IMR-90 (cell line): ENCODE data around the gene KCTD5. TPM values are rescaled to one million over a fixed set of nuclear protein-coding genes. Genes with fewer than 3 reads are reported as not detected.

Experiments
- ATAC-seq: fragments of 200-7000 bp; cut with Tn5 transposase; 2 replicates; pipeline ENCODE4 v1.9.1; 2020; ENCODE audit warnings: low read depth, mild to moderate bottlenecking, moderate library complexity
- BruUV-seq: library from RNA; stranded (reverse); fragments of 400-500 nt; replicated peaks from 2 replicates; lab custom pipeline; 2021; lab: Mats Ljungman, UMichigan
- CTCF ChIA-PET: fragments of 300-600 bp; formaldehyde crosslinking; extraction: SDS; loops from one replicate; lab custom pipeline; 2021; ENCODE audit warnings: antibody characterized with exemption; lab: Yijun Ruan, JAX
- POLR2A ChIA-PET: fragments of 300-600 bp; sonication (Branson Sonifier 250); formaldehyde crosslinking; loops from one replicate; lab custom pipeline; 2022; ENCODE audit warnings: antibody characterized with exemption; ENCODE audit not compliant: unreplicated experiment; lab: Charles Lee
- DNase-seq: peaks from one replicate; pipeline ENCODE4 v3.0.0; 2013
- H2AFZ ChIP-seq: replicated peaks from 2 replicates; pipeline ENCODE3; 2013; ENCODE audit warnings: low read length, mild to moderate bottlenecking; ENCODE audit not compliant: poor library complexity
- H2AK5ac ChIP-seq: 2 replicates; pipeline ENCODE4 v1.6.1; 2013; ENCODE audit warnings: low read depth, low read length, inconsistent platforms
- H2AK9ac ChIP-seq: replicated peaks from 2 replicates; pipeline ENCODE3; 2013; ENCODE audit warnings: mild to moderate bottlenecking, low read depth, low read length, moderate library complexity; ENCODE audit not compliant: poor library complexity
- H2BK120ac ChIP-seq: 2 replicates; pipeline ENCODE4 v1.6.1; 2013; ENCODE audit warnings: low read depth, low read length, inconsistent platforms
- H2BK15ac ChIP-seq: 3 replicates; pipeline ENCODE4 v1.6.1; 2013; ENCODE audit warnings: low read depth, low read length, inconsistent platforms
- H2BK20ac ChIP-seq: 2 replicates; pipeline ENCODE4 v1.6.1; 2013; ENCODE audit warnings: low read depth, mild to moderate bottlenecking, inconsistent platforms, low read length, moderate library complexity
- H2BK5ac ChIP-seq: 2 replicates; pipeline ENCODE4 v1.6.1; 2013; ENCODE audit warnings: mild to moderate bottlenecking, low read depth, low read length, inconsistent platforms; ENCODE audit not compliant: poor library complexity, severe bottlenecking
- H3K14ac ChIP-seq: replicated peaks from 2 replicates; pipeline ENCODE4 v1.6.1; 2013; ENCODE audit warnings: low read depth, low read length, inconsistent platforms
- H3K18ac ChIP-seq: 2 replicates; pipeline ENCODE4 v1.6.1; 2013; ENCODE audit warnings: low read depth, low read length, control low read depth
- H3K23ac ChIP-seq: 2 replicates; pipeline ENCODE4 v1.6.1; 2013; ENCODE audit warnings: low read depth, low read length, inconsistent platforms
- H3K27ac ChIP-seq: 2 replicates; pipeline ENCODE4 v1.5.1; 2013; ENCODE audit warnings: mild to moderate bottlenecking, control low read depth, low read length; ENCODE audit not compliant: insufficient read depth
- H3K27me3 ChIP-seq: 2 replicates; pipeline ENCODE4 v1.6.1; 2013; ENCODE audit warnings: low read length; ENCODE audit not compliant: control insufficient read depth, insufficient read depth
- H3K36me3 ChIP-seq: 2 replicates; pipeline ENCODE4 v1.6.1; 2013; ENCODE audit warnings: low read length, mixed read lengths; ENCODE audit not compliant: control insufficient read depth, insufficient read depth
- H3K4ac ChIP-seq: 2 replicates; pipeline ENCODE4 v1.6.1; 2013; ENCODE audit warnings: low read depth, low read length, inconsistent platforms
- H3K4me1 ChIP-seq: 2 replicates; pipeline ENCODE4 v1.6.1; 2013; ENCODE audit warnings: low read length, mixed read lengths; ENCODE audit not compliant: control insufficient read depth, insufficient read depth
- H3K4me2 ChIP-seq: 2 replicates; pipeline ENCODE4 v1.6.1; 2013; ENCODE audit warnings: low read depth, mild to moderate bottlenecking, control low read depth, low read length, moderate library complexity
- H3K4me3 ChIP-seq: 2 replicates; pipeline ENCODE4 v1.5.1; 2013; ENCODE audit warnings: low read depth, mild to moderate bottlenecking, control low read depth, low read length, moderate library complexity; ENCODE audit not compliant: insufficient read depth
- H3K56ac ChIP-seq: 2 replicates; pipeline ENCODE4 v1.6.1; 2013; ENCODE audit warnings: low read length, inconsistent platforms; ENCODE audit not compliant: insufficient read depth; ENCODE audit errors: extremely low read depth
- H3K79me1 ChIP-seq, 2 experiments: 2 replicates each; pipeline ENCODE4 v1.6.1; 2013; ENCODE audit warnings: low read length in 2 of 2, inconsistent platforms in 1 of 2, low read depth in 1 of 2
- H3K9ac ChIP-seq: 2 replicates; pipeline ENCODE4 v1.6.1; 2013; ENCODE audit warnings: low read depth, low read length, control low read depth
- H3K9me1 ChIP-seq: 2 replicates; pipeline ENCODE4 v1.6.1; 2013; ENCODE audit warnings: low read length, inconsistent platforms; ENCODE audit not compliant: insufficient read depth
- H3K9me3 ChIP-seq: 2 replicates; pipeline ENCODE4 v1.6.1; 2013; ENCODE audit warnings: low read length; ENCODE audit not compliant: control insufficient read depth, insufficient read depth
- H4K20me1 ChIP-seq: 2 replicates; pipeline ENCODE4 v1.6.1; 2013; ENCODE audit warnings: low read length, inconsistent platforms; ENCODE audit not compliant: insufficient read depth
- H4K5ac ChIP-seq: 2 replicates; pipeline ENCODE4 v1.6.1; 2013; ENCODE audit warnings: mild to moderate bottlenecking, low read depth, low read length, control low read depth
- H4K8ac ChIP-seq, 2 experiments: 2 replicates each; pipeline ENCODE4 v1.6.1; 2013; ENCODE audit warnings: low read depth in 2 of 2, low read length in 2 of 2, control low read depth in 1 of 2, inconsistent platforms in 1 of 2
- H4K91ac ChIP-seq: 2 replicates; pipeline ENCODE4 v1.6.1; 2013; ENCODE audit warnings: low read depth, low read length, inconsistent platforms; ENCODE audit not compliant: insufficient read depth
- BHLHE40 ChIP-seq: fragments of 150-350 bp; IDR thresholded peaks from 2 replicates; pipeline ENCODE4 v1.6.1; 2016; ENCODE audit warnings: mild to moderate bottlenecking, low read depth, low read length
- CEBPB ChIP-seq: IDR thresholded peaks from 2 replicates; pipeline ENCODE4 v1.6.1; 2012; ENCODE audit warnings: low read depth, low read length, improper control_type of control experiment
- FOS ChIP-seq: fragments of 150-350 bp; IDR thresholded peaks from 2 replicates; pipeline ENCODE4 v1.6.1; 2016; ENCODE audit warnings: low read depth, low read length
- MAFK ChIP-seq: IDR thresholded peaks from 2 replicates; pipeline ENCODE4 v1.6.1; 2012; ENCODE audit warnings: low read depth, low read length, improper control_type of control experiment
- MXI1 ChIP-seq: IDR thresholded peaks from 2 replicates; pipeline ENCODE4 v1.6.1; 2012; ENCODE audit warnings: low read depth, mild to moderate bottlenecking, low read length, moderate library complexity, borderline replicate concordance
- NFE2L2 ChIP-seq: fragments of 150-350 bp; IDR thresholded peaks from 2 replicates; pipeline ENCODE4 v1.6.1; 2016; ENCODE audit warnings: low read depth, mild to moderate bottlenecking, low read length
- POLR2A ChIP-seq: IDR thresholded peaks from 2 replicates; pipeline ENCODE4 v1.6.1; 2012; ENCODE audit warnings: mild to moderate bottlenecking, low read depth, low read length
- RAD21 ChIP-seq: IDR thresholded peaks from 2 replicates; pipeline ENCODE4 v1.6.1; 2012; ENCODE audit warnings: low read length, improper control_type of control experiment
- RCOR1 ChIP-seq: IDR thresholded peaks from 2 replicates; pipeline ENCODE4 v1.6.1; 2012; ENCODE audit warnings: mild to moderate bottlenecking, low read length, improper control_type of control experiment; ENCODE audit not compliant: insufficient replicate concordance
- RFX5 ChIP-seq: IDR thresholded peaks from 2 replicates; pipeline ENCODE4 v1.8.0; 2012; ENCODE audit warnings: low read depth, mild to moderate bottlenecking, low read length, moderate library complexity
- SMC3 ChIP-seq: fragments of 150-350 bp; IDR thresholded peaks from 2 replicates; pipeline ENCODE4 v1.6.1; 2016; ENCODE audit warnings: low read depth, mild to moderate bottlenecking, antibody characterized with exemption, low read length, moderate library complexity
- WGBS, 2 experiments: methylation state at CpG; one replicate each; pipeline versions ENCODE4 v1.1.5 to v1.1.7; 2013; ENCODE audit warnings: missing lambda C conversion rate in 2 of 2; ENCODE audit not compliant: insufficient read length in 1 of 2; ENCODE audit errors: extremely low coverage in 2 of 2; 5-methylcytosine and 5-hydroxymethylcytosine counted together
- dilution Hi-C: fragments of 300-500 bp; cut with HindIII; formaldehyde crosslinking; loops from one replicate; pipeline ENCODE4 v1.14.3; 2018; ENCODE audit warnings: low sequenced_read_pairs; ENCODE audit not compliant: unreplicated experiment
- in situ Hi-C: fragments of 300-500 bp; cut with MboI; formaldehyde crosslinking; loops from 3 replicates; pipeline ENCODE4 v1.14.3; 2019; ENCODE audit warnings: low sequenced_read_pairs, inconsistent platforms, mixed read lengths
- intact Hi-C: fragments of 100-400 bp; cut with micrococcal nuclease; formaldehyde crosslinking; loops from 2 replicates; pipeline ENCODE4 v1.10.0; 2022
- polyA plus RNA-seq, 3 experiments: library from polyadenylated mRNA; depleted of rRNA; stranded (reverse); fragments of >200 nt; gene quantifications; 2 replicates each; pipeline ENCODE4 v1.2.3, GENCODE V29; 2012; ENCODE audit warnings: low replicate concordance in 1 of 3
- total RNA-seq: library from RNA; depleted of rRNA; stranded (reverse); fragments of >200 nt; gene quantifications from 2 replicates; pipeline ENCODE4 v1.2.3, GENCODE V29; 2012
- TF ChIP-seq, protein P1 (sequence below): conservative IDR thresholded peaks from 2 replicates; pipeline ENCODE4 v1.5.1; 2012; ENCODE audit warnings: mild to moderate bottlenecking, low read depth, low read length, improper control_type of control experiment
- TF ChIP-seq, protein P2 (sequence below): fragments of 150-350 bp; IDR thresholded peaks from 2 replicates; pipeline ENCODE4 v1.6.1; 2017; ENCODE audit warnings: mild to moderate bottlenecking, antibody characterized with exemption, low read length, low read depth
- TF ChIP-seq, protein P3 (sequence below): fragments of 150-350 bp; IDR thresholded peaks from 2 replicates; pipeline ENCODE4 v1.6.1; 2016; ENCODE audit warnings: low read depth, mild to moderate bottlenecking, low read length, moderate library complexity, borderline replicate concordance

KCTD5 gene
- total and polyA plus RNA-seq, 2 of the 4 experiments (the other 2 are of a cell fraction): 17.2 to 56.2 TPM

DNA sequence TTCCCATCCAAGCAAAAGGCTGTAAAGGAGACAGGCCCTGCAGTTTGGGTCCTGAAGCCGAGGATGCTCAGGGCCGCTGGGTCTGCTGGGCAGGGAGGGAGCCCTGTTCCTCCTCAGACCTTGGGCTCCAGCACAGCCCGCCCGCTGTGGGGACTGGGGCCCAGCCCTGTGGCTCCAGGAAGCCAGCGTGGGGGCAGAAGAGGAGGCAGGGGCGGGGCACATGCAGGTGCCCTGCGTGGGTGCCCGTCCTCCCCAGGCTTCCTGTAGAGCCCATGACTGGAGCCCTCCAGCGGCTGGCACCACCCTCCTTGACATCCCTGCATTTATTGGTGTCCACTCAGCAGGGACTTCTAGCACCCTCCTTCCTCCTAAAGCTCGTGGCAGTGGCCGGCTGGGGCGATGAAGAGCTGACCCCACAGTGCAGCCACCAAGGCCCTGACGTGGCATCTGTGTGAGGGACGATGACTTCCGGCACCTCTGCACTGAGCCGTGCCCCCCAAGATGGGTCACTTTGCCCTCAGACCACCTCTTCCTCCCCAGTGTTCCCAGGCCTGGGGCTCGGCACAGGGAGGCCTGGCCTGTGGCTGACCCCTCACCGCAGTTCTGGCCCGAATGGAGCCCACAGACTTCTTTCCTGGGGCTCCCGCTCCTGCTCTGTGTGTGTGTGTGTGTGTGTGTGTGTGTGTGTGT lies 27.8 kb downstream of the KCTD5 start:
- H2AK5ac ChIP-seq: no peak overlapping the region
- H3K4me1 ChIP-seq: no peaks in the 10 kb centered on the region
- in situ Hi-C loops (no loop called here), dilution Hi-C loops (no loop called here), intact Hi-C loops (no loop called here)
- ChIA-PET CTCF (no interaction called here), POLR2A (no interaction called here)
- H3K23ac ChIP-seq: no peak overlapping the region
- no peak overlapping the region for H2AK9ac ChIP-seq
- H2AFZ ChIP-seq: no peak overlapping the region
- H3K27ac ChIP-seq: no peak overlapping the region
- no peak overlapping the region for H2BK120ac ChIP-seq
- H3K9ac ChIP-seq: no peak overlapping the region
- DNase-seq (no peak), ATAC-seq (no peak)
- H3K27me3 ChIP-seq: no peaks in the 10 kb centered on the region
- no peak overlapping the region for H3K56ac ChIP-seq
- H3K4me2 ChIP-seq: no peak overlapping the region
- no peak for TF ChIP-seq POLR2A
- no peak for TF ChIP-seq SMC3
- TF ChIP-seq, protein P1, sequence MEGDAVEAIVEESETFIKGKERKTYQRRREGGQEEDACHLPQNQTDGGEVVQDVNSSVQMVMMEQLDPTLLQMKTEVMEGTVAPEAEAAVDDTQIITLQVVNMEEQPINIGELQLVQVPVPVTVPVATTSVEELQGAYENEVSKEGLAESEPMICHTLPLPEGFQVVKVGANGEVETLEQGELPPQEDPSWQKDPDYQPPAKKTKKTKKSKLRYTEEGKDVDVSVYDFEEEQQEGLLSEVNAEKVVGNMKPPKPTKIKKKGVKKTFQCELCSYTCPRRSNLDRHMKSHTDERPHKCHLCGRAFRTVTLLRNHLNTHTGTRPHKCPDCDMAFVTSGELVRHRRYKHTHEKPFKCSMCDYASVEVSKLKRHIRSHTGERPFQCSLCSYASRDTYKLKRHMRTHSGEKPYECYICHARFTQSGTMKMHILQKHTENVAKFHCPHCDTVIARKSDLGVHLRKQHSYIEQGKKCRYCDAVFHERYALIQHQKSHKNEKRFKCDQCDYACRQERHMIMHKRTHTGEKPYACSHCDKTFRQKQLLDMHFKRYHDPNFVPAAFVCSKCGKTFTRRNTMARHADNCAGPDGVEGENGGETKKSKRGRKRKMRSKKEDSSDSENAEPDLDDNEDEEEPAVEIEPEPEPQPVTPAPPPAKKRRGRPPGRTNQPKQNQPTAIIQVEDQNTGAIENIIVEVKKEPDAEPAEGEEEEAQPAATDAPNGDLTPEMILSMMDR: no peak
- no peak for TF ChIP-seq MXI1
- no peak for TF ChIP-seq RFX5
- no peak for TF ChIP-seq BHLHE40
- no peak for TF ChIP-seq CEBPB
- no peak for TF ChIP-seq RAD21
- no peak for TF ChIP-seq RCOR1
- TF ChIP-seq FOS: no peak
- TF ChIP-seq, protein P2, sequence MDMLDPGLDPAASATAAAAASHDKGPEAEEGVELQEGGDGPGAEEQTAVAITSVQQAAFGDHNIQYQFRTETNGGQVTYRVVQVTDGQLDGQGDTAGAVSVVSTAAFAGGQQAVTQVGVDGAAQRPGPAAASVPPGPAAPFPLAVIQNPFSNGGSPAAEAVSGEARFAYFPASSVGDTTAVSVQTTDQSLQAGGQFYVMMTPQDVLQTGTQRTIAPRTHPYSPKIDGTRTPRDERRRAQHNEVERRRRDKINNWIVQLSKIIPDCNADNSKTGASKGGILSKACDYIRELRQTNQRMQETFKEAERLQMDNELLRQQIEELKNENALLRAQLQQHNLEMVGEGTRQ: no peak
- TF ChIP-seq, protein P3, sequence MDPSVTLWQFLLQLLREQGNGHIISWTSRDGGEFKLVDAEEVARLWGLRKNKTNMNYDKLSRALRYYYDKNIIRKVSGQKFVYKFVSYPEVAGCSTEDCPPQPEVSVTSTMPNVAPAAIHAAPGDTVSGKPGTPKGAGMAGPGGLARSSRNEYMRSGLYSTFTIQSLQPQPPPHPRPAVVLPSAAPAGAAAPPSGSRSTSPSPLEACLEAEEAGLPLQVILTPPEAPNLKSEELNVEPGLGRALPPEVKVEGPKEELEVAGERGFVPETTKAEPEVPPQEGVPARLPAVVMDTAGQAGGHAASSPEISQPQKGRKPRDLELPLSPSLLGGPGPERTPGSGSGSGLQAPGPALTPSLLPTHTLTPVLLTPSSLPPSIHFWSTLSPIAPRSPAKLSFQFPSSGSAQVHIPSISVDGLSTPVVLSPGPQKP: no peak
- no peak for TF ChIP-seq NFE2L2
- TF ChIP-seq MAFK: no peak
- peaks cover 7% of the 10 kb centered on the region for H4K20me1 ChIP-seq
- H3K79me1 ChIP-seq: no peaks in the 10 kb centered on the region; a peak in 1 of 4 replicates
- no peak overlapping the region for H2BK20ac ChIP-seq
- no peak overlapping the region for H4K5ac ChIP-seq
- H3K9me1 ChIP-seq: no peaks in the 10 kb centered on the region; the same call in 1 of the 2 replicates
- H3K18ac ChIP-seq: no peak overlapping the region
- H2BK5ac ChIP-seq: no peak overlapping the region
- WGBS, 2 experiments: 93% methylated on average over 6 of the region's 20 CpGs; no CpG with 5 or more reads in 1 of the 2 experiments
- no TSS peak for BruUV-seq
- H4K91ac ChIP-seq: no peak overlapping the region
- H2BK15ac ChIP-seq: no peak overlapping the region
- no peaks in the 10 kb centered on the region for H3K9me3 ChIP-seq
- no peak overlapping the region for H4K8ac ChIP-seq
- peaks cover 24% of the 10 kb centered on the region for H3K36me3 ChIP-seq
- H3K14ac ChIP-seq: no peak overlapping the region
- no peak overlapping the region for H3K4me3 ChIP-seq
- H3K4ac ChIP-seq: no peak overlapping the region
